Activated CD4-positive, alpha-beta T cell treated with anti-CD3 and anti-CD28 coated beads, Interleukin-2, amount 10 ng/mL, durations not matched to agents 7 days and 5 days (primary cell): ENCODE data around the gene CROCC. TPM values are rescaled to one million over a fixed set of nuclear protein-coding genes. Genes with fewer than 3 reads are reported as not detected.
"Not testable (repeated sequence)": the region's sequence is repeated elsewhere in the genome, so short reads cannot be mapped to it uniquely, and the experiment has no call there.

Experiments
- CTCF ChIA-PET: fragments of 350-600 bp; sonication (Branson Sonifier 250); formaldehyde crosslinking; loops from one replicate; lab custom pipeline; 2021; ENCODE audit warnings: antibody characterized with exemption; lab: Charles Lee
- POLR2A ChIA-PET: fragments of 350-600 bp; sonication (Branson Sonifier 250); formaldehyde crosslinking; loops from one replicate; lab custom pipeline; 2021; ENCODE audit warnings: antibody characterized with exemption; lab: Charles Lee
- DNase-seq: peaks from one replicate; pipeline ENCODE4 v3.0.0-alpha.2; 2020
- H3K27ac Mint-ChIP-seq: one replicate; pipeline ENCODE4 v1.8.0; 2021; ENCODE audit warnings: mild to moderate bottlenecking, moderate library complexity, mixed read lengths
- H3K27me3 Mint-ChIP-seq: one replicate; pipeline ENCODE4 v1.8.0; 2021; ENCODE audit warnings: mixed read lengths
- H3K36me3 Mint-ChIP-seq: one replicate; pipeline ENCODE4 v1.8.0; 2021; ENCODE audit warnings: low read depth, mixed read lengths
- H3K4me1 Mint-ChIP-seq: one replicate; pipeline ENCODE4 v1.8.0; 2021; ENCODE audit warnings: mixed read lengths
- H3K4me3 Mint-ChIP-seq: one replicate; pipeline ENCODE4 v1.8.0; 2021; ENCODE audit warnings: mild to moderate bottlenecking, moderate library complexity, mixed read lengths
- H3K9me3 Mint-ChIP-seq: one replicate; pipeline ENCODE4 v1.8.0; 2021; ENCODE audit warnings: mixed read lengths
- total RNA-seq, 2 experiments: library from RNA; stranded (reverse); gene quantifications; one replicate each; pipeline ENCODE4 v1.2.3, GENCODE V29; 2021

The CROCC gene
- total RNA-seq: 10 to 100 TPM; 30.7 to 37.3 TPM

- Mint-ChIP-seq H3K9me3 (no peaks in the 10 kb centered on the region), H3K27me3 (no peaks in the 10 kb centered on the region), H3K27ac (peak within 1 kb of the TSS; percentile 55), H3K4me1 (peaks cover 26% of the 10 kb centered on the region), H3K36me3 (no peaks in the 10 kb centered on the region), H3K4me3 (peak within 1 kb of the TSS; percentile 38)
- CTCF ChIA-PET: no interaction called here
- DNase-seq: peak; percentile 57
- POLR2A ChIA-PET: interaction anchor here (0.6 kb wide), 1 partner anchor 16 kb away, joined by 3 read pairs; no protein-coding TSS in a partner anchor
Observed at GRCh38 chr1:16921391-16922185, at the start of gene CROCC. TSS of gene CROCC (plus strand) at chr1:16921931. CDS start at chr1:16922019, 88 bp downstream.

GRCh38 chr1:16872152-16873075, 49.3 kb upstream of the CROCC start:
- H3K4me1 Mint-ChIP-seq, H3K36me3 Mint-ChIP-seq, POLR2A ChIA-PET, DNase-seq, CTCF ChIA-PET, H3K27ac Mint-ChIP-seq, H3K9me3 Mint-ChIP-seq: not testable (repeated sequence)
- peaks cover 40% of the 10 kb centered on the region for H3K27me3 Mint-ChIP-seq
- peak overlapping the region; percentile 50 for H3K4me3 Mint-ChIP-seq

- H3K36me3 Mint-ChIP-seq, POLR2A ChIA-PET, H3K27ac Mint-ChIP-seq, H3K4me3 Mint-ChIP-seq, H3K4me1 Mint-ChIP-seq, DNase-seq, H3K9me3 Mint-ChIP-seq: not testable (repeated sequence)
- CTCF ChIA-PET: interaction anchor here (0.8 kb wide), 1 partner anchor 1945 kb away, joined by 3 read pairs; no protein-coding TSS in a partner anchor
- peaks cover 41% of the 10 kb centered on the region for H3K27me3 Mint-ChIP-seq
Observed at GRCh38 chr1:16873076-16873879, 48.5 kb upstream of the CROCC start.

- DNase-seq, CTCF ChIA-PET, POLR2A ChIA-PET, H3K4me1 Mint-ChIP-seq, H3K4me3 Mint-ChIP-seq, H3K36me3 Mint-ChIP-seq, H3K27ac Mint-ChIP-seq, H3K9me3 Mint-ChIP-seq: not testable (repeated sequence)
- peaks cover 43% of the 10 kb centered on the region for H3K27me3 Mint-ChIP-seq
Observed at GRCh38 chr1:16874968-16875765, 46.6 kb upstream of the CROCC start.

- CTCF ChIA-PET, H3K36me3 Mint-ChIP-seq, H3K4me3 Mint-ChIP-seq, H3K4me1 Mint-ChIP-seq, H3K27ac Mint-ChIP-seq, DNase-seq, H3K9me3 Mint-ChIP-seq, POLR2A ChIA-PET: not testable (repeated sequence)
- peaks cover 63% of the 10 kb centered on the region for H3K27me3 Mint-ChIP-seq
Observed at GRCh38 chr1:16881742-16882141, 40.0 kb upstream of the CROCC start.

GRCh38 chr1:16882986-16883385, 38.7 kb upstream of the CROCC start:
- H3K4me3 Mint-ChIP-seq: no peak overlapping the region
- POLR2A ChIA-PET: no interaction called here
- H3K9me3 Mint-ChIP-seq: no peaks in the 10 kb centered on the region
- no peaks in the 10 kb centered on the region for H3K4me1 Mint-ChIP-seq
- no peaks in the 10 kb centered on the region for H3K36me3 Mint-ChIP-seq
- no peak overlapping the region for H3K27ac Mint-ChIP-seq
- peaks cover 70% of the 10 kb centered on the region for H3K27me3 Mint-ChIP-seq
- no peak for DNase-seq
- CTCF ChIA-PET: no interaction called here

- H3K27me3 Mint-ChIP-seq: peaks cover 79% of the 10 kb centered on the region
- H3K27ac Mint-ChIP-seq, H3K36me3 Mint-ChIP-seq, DNase-seq, CTCF ChIA-PET, H3K4me1 Mint-ChIP-seq, POLR2A ChIA-PET, H3K9me3 Mint-ChIP-seq, H3K4me3 Mint-ChIP-seq: not testable (repeated sequence)
Observed at GRCh38 chr1:16884487-16884886, 37.2 kb upstream of the CROCC start.

GRCh38 chr1:16886860-16887605, 34.7 kb upstream of the CROCC start:
- peaks cover 14% of the 10 kb centered on the region for H3K4me1 Mint-ChIP-seq
- H3K27ac Mint-ChIP-seq: no peak overlapping the region
- POLR2A ChIA-PET: no interaction called here
- peaks cover 82% of the 10 kb centered on the region for H3K27me3 Mint-ChIP-seq
- no peaks in the 10 kb centered on the region for H3K36me3 Mint-ChIP-seq
- CTCF ChIA-PET: no interaction called here
- no peak for DNase-seq
- no peaks in the 10 kb centered on the region for H3K9me3 Mint-ChIP-seq
- H3K4me3 Mint-ChIP-seq: no peak overlapping the region

GRCh38 chr1:16888860-16889816, 32.6 kb upstream of the CROCC start:
- peaks cover 14% of the 10 kb centered on the region for H3K4me1 Mint-ChIP-seq
- no peaks in the 10 kb centered on the region for H3K9me3 Mint-ChIP-seq
- peak overlapping the region; percentile 77 for H3K4me3 Mint-ChIP-seq
- H3K27ac Mint-ChIP-seq: peak overlapping the region; percentile 78
- no peaks in the 10 kb centered on the region for H3K36me3 Mint-ChIP-seq
- DNase-seq: peak; percentile 32
- CTCF ChIA-PET: interaction anchor here (1.2 kb wide), 1 partner anchor 268 kb away, joined by 4 read pairs; no protein-coding TSS in a partner anchor
- H3K27me3 Mint-ChIP-seq: peaks cover 67% of the 10 kb centered on the region
- POLR2A ChIA-PET: interaction anchor here (0.6 kb wide), 1 partner anchor 8 kb away, joined by 7 read pairs; no protein-coding TSS in a partner anchor

- DNase-seq, H3K4me3 Mint-ChIP-seq, H3K36me3 Mint-ChIP-seq, H3K9me3 Mint-ChIP-seq, CTCF ChIA-PET, H3K27ac Mint-ChIP-seq: not testable (repeated sequence)
- POLR2A ChIA-PET: interaction anchor here (0.6 kb wide), 1 partner anchor 384 kb away, joined by 3 read pairs; no protein-coding TSS in a partner anchor
- Mint-ChIP-seq H3K27me3 (peaks cover 59% of the 10 kb centered on the region), H3K4me1 (peaks cover 26% of the 10 kb centered on the region)
Observed at GRCh38 chr1:16890539-16891021, 31.2 kb upstream of the CROCC start.
